Renal cortex interstitium (tissue), 11 donors: ENCODE results near the gene ANKRD13B. TPM values are rescaled to one million over a fixed set of nuclear protein-coding genes. Genes with fewer than 3 reads are reported as not detected.

Experiments used
- DNase-seq, 11 donors: peaks; one replicate each; pipeline ENCODE4 v3.0.0-alpha.2; 2013; ENCODE audit warnings: low read depth in 9 of 11, low spot score in 4 of 11; ENCODE audit errors: extremely low read depth in 1 of 11
- polyA plus RNA-seq, 3 donors: library from polyadenylated mRNA; unstranded; fragments of 120-200 nt; gene quantifications; one replicate each; pipeline ENCODE4 v1.2.1, GENCODE V29; 2013; ENCODE audit not compliant: insufficient read length in 3 of 3

Gene ANKRD13B
- polyA plus RNA-seq, 3 donors: 7.5 to 12.5 (median 12.4) TPM

DNA sequence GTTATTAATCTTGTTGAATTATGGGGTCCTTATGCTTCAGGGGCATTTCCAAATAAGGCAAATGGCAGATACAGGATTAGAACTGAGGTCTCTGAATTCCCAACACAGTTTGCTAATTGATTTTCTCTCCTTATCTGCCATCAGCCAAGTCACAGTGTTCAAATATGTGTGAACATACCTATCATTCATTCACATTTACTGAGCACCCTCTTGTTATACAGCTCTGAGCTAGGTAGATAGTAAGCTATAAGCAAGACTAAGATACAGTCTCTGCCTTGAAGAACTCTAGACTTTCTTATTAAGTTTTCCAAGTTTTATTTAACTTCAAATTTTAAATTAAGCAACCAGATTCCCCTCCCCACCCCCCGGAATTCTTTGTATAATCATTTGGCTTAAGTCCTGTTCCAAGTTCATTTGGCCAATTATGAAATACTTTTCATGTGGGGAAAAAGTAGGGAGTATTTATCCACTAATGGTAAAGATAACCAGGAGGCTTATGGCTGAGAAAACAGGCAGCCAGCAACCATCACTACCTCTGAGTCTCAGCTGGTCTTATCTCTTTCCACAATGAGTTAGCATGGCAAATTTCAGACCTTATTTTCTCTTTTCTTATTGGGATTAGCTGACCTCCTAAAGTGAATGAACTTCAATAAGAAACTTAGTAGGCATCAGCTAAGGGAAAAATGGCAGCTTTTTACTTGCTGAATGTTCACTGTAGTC lies 61.2 kb downstream of the ANKRD13B start:
- no peak for DNase-seq

DNA sequence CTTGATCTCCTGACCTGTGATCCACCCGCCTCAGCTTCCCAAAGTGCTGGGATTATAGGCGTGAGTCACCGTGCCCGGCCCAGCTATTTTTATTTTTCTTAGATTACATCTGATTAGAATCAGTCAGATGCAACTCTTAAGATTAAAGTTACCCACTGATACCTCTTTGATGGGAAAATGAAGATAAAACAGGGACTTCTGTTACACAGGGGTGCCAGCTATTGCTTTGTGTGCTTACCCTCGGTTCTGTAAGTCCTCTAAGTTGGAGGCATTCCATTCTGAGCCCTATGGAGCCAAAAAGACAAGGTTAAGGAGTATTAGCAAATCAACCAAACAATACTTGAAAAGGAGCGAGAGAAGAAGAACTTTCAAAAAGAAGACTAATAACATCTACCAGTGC lies 62.4 kb downstream of the ANKRD13B start:
- DNase-seq: no peak

- no peak for DNase-seq
Observed at GRCh38 chr17:29659155-29659554, 66.2 kb downstream of the ANKRD13B start.

DNA sequence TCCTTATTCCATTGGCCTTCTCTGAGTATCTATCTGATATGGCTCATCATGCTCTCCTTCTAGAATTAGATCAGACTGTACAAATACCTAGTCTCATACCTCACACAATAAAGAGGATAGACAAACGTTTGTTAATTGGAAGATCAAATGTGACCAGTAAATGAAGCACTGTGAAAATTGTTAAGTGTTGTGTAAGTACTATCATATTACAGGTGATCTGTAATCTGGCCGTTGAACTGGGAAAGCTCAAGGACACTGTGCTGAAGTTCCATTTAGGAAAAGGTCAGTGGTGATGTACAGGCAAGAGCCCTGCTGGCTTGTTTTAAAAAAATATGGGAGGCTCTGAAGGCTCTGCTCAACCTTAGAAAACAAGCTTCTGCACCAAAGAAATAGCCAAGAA lies 68.3 kb downstream of the ANKRD13B start:
- no peak for DNase-seq

GRCh38 chr17:29663155-29663554 lies 70.2 kb downstream of the ANKRD13B start:
- DNase-seq: no peak

Other genes with a start within 250 kb of the ANKRD13B start
- 10 to 100 TPM; 47.4 to 51.2 (median 48.4) TPM for gene TAOK1, start 202.8 kb upstream of the ANKRD13B start, polyA plus RNA-seq
- gene ABHD15, start 26.1 kb upstream of the ANKRD13B start, polyA plus RNA-seq: 1 to 10 TPM; 6.2 to 7.6 (median 6.7) TPM
- 10 to 100 TPM; 23.7 to 43.0 (median 42.5) TPM for gene TP53I13, start 24.4 kb upstream of the ANKRD13B start, polyA plus RNA-seq
- gene GIT1, start 3.5 kb upstream of the ANKRD13B start, polyA plus RNA-seq: 10 to 100 TPM; 43.4 to 51.6 (median 50.5) TPM
- gene CORO6, start 29.8 kb downstream of the ANKRD13B start, polyA plus RNA-seq: 1 to 10 TPM; 3.3 to 5.0 (median 4.5) TPM